K562 (cell line): ENCODE results near the gene GDF2. TPM values are rescaled to one million over a fixed set of nuclear protein-coding genes. Genes with fewer than 3 reads are reported as not detected.

Experiments
- ATAC-seq: fragments of 200-7000 bp; cut with Tn5 transposase; 3 replicates; pipeline ENCODE4 v1.9.1; 2020; ENCODE audit warnings: moderate library complexity
- BruUV-seq: library from RNA; stranded (reverse); fragments of 400-500 nt; replicated peaks from 2 replicates; lab custom pipeline; 2021; lab: Mats Ljungman, UMichigan
- CTCF ChIA-PET: fragments of 300-600 bp; formaldehyde crosslinking; extraction: SDS; loops from one replicate; lab custom pipeline; 2021; ENCODE audit warnings: low intra/inter-chr PET ratio; lab: Yijun Ruan, JAX
- POLR2A ChIA-PET: fragments of 300-600, 350-650 bp; sonication (Branson Sonifier 250); formaldehyde crosslinking; extraction: SDS; loops from one replicate; lab custom pipeline; 2021; ENCODE audit warnings: antibody characterized with exemption, inconsistent platforms; lab: Yijun Ruan, JAX
- DNase-seq, 4 experiments: peaks; one replicate each; pipeline versions ENCODE4 v3.0.0 to v3.0.0-alpha.2; 2011 to 2018; ENCODE audit warnings: low spot score in 3 of 4, mixed read lengths in 3 of 4; ENCODE audit errors: extremely low read depth in 1 of 4
- FAIRE-seq: peaks from 2 replicates; lab custom pipeline; 2011; peaks lifted over from hg19 to GRCh38; lab: Jason Lieb, UNC
- H2AFZ ChIP-seq: 2 replicates; pipeline ENCODE4 v1.6.0; 2011; ENCODE audit warnings: low read depth, low read length, control low read depth, inconsistent platforms
- H3K27ac ChIP-seq: fragments of 200-600 bp; 3 replicates; pipeline ENCODE4 v1.8.0; 2011; ENCODE audit warnings: low read depth, mild to moderate bottlenecking, control low read depth, inconsistent platforms, low read length, moderate library complexity, mixed read lengths; ENCODE audit errors: extremely low read depth
- H3K27me3 ChIP-seq, 2 experiments: fragments of 300-600 bp in 1 of 2; 2 replicates in 1 of 2; 3 replicates in 1 of 2; pipeline versions ENCODE4 v1.6.0 to v1.8.0; 2011; ENCODE audit warnings: inconsistent platforms in 2 of 2, low read length in 2 of 2, mild to moderate bottlenecking in 1 of 2, mixed read lengths in 1 of 2, moderate library complexity in 1 of 2; ENCODE audit not compliant: control insufficient read depth in 2 of 2, insufficient read depth in 2 of 2
- H3K36me3 ChIP-seq: fragments of 300-600 bp; 3 replicates; pipeline ENCODE4 v1.8.0; 2011; ENCODE audit warnings: mild to moderate bottlenecking, low read length, inconsistent platforms; ENCODE audit not compliant: control insufficient read depth, insufficient read depth
- H3K4me1 ChIP-seq, 2 experiments: fragments of 200-600 bp in 1 of 2; replicated peaks in 1 of 2; 2 replicates in 1 of 2; 3 replicates in 1 of 2; pipeline versions ENCODE4 v1.5.1 to v1.8.0; 2011; ENCODE audit warnings: inconsistent platforms in 2 of 2, low read length in 2 of 2, mild to moderate bottlenecking in 1 of 2, mixed read lengths in 1 of 2, moderate library complexity in 1 of 2; ENCODE audit not compliant: control insufficient read depth in 2 of 2, insufficient read depth in 2 of 2
- H3K4me2 ChIP-seq: 2 replicates; pipeline ENCODE4 v1.6.1; 2011; ENCODE audit warnings: low read length, control low read depth, inconsistent platforms, mixed read lengths; ENCODE audit not compliant: insufficient read depth
- H3K4me3 ChIP-seq: fragments of 200-600 bp; sonication (generic), shearing (Covaris generic); 2 replicates; pipeline ENCODE4 v1.5.1; 2016; ENCODE audit warnings: control low read depth, inconsistent platforms
- H3K79me2 ChIP-seq: fragments of 200-600 bp; 3 replicates; pipeline ENCODE4 v1.8.0; 2011; ENCODE audit warnings: low read length, inconsistent platforms; ENCODE audit not compliant: control insufficient read depth, insufficient read depth
- H3K9ac ChIP-seq, 2 experiments: 2 replicates each; pipeline versions ENCODE4 v1.6.0 to v1.6.1; 2011; ENCODE audit warnings: low read depth in 2 of 2, low read length in 2 of 2, control low read depth in 1 of 2, inconsistent platforms in 1 of 2, mild to moderate bottlenecking in 1 of 2, mixed read lengths in 1 of 2; ENCODE audit not compliant: insufficient read depth in 1 of 2
- H3K9me1 ChIP-seq: one replicate; pipeline ENCODE4 v1.6.0; 2011; ENCODE audit warnings: inconsistent platforms, mild to moderate bottlenecking, low read length, moderate library complexity; ENCODE audit not compliant: control insufficient read depth, insufficient read depth
- H3K9me3 ChIP-seq: replicated peaks from 2 replicates; pipeline ENCODE4 v1.5.1; 2011; ENCODE audit warnings: low read depth, low read length, inconsistent platforms; ENCODE audit not compliant: control insufficient read depth, insufficient read depth
- H4K20me1 ChIP-seq: replicated peaks from 2 replicates; pipeline ENCODE4 v1.6.1; 2011; ENCODE audit warnings: low read length, inconsistent platforms, mixed read lengths; ENCODE audit not compliant: control insufficient read depth, insufficient read depth
- ARID3B ChIP-seq: fragments of 250-450 bp; sonication (Bioruptor Pico); IDR thresholded peaks from 2 replicates; pipeline ENCODE4 v1.4.0; 2020; ENCODE audit warnings: borderline replicate concordance
- BCL6 ChIP-seq: fragments of 250-450 bp; sonication (Bioruptor Pico); IDR thresholded peaks from 2 replicates; pipeline ENCODE4 v1.4.0; 2020
- CBX5 ChIP-seq: IDR thresholded peaks from 2 replicates; pipeline ENCODE4 v1.6.1; 2014; ENCODE audit warnings: low read depth, borderline replicate concordance
- ESRRA ChIP-seq: fragments of 450-650 bp; IDR thresholded peaks from 2 replicates; pipeline ENCODE4 v1.6.1; 2014; ENCODE audit warnings: low read depth, mild to moderate bottlenecking, moderate library complexity, borderline replicate concordance
- FUS ChIP-seq: fragments of 200-400 bp; formaldehyde crosslinking; optimal IDR thresholded peaks from 2 replicates; pipeline ENCODE3; 2017; ENCODE audit warnings: low read depth, low read length
- OTX1 ChIP-seq: fragments of 450-650 bp; formaldehyde crosslinking; IDR thresholded peaks from 2 replicates; pipeline ENCODE4 v1.4.0; 2022; ENCODE audit warnings: mild to moderate bottlenecking
- RBM25 ChIP-seq: fragments of 200-400 bp; formaldehyde crosslinking; IDR thresholded peaks from 2 replicates; pipeline ENCODE4 v1.6.1; 2018; ENCODE audit warnings: low read length, low read depth, moderate library complexity; ENCODE audit not compliant: severe bottlenecking
- TEAD2 ChIP-seq: fragments of 450-650 bp; IDR thresholded peaks from 2 replicates; pipeline ENCODE4 v1.6.1; 2016; ENCODE audit warnings: missing genetic modification characterization, control low read depth, missing compliant biosample characterization
- THRAP3 ChIP-seq: fragments of 450-650 bp; IDR thresholded peaks from 2 replicates; pipeline ENCODE4 v1.6.1; 2016; ENCODE audit warnings: mild to moderate bottlenecking, inconsistent platforms, borderline replicate concordance
- WGBS: fragments of 100-300 bp; shearing (Covaris generic); methylation state at CpG from one replicate; pipeline ENCODE4 v1.1.6; 2016; ENCODE audit warnings: low coverage, mixed read lengths; ENCODE audit not compliant: insufficient coverage; ENCODE audit errors: missing lambda C conversion rate; 5-methylcytosine and 5-hydroxymethylcytosine counted together
- in situ Hi-C: fragments of 300-500 bp; cut with MboI; formaldehyde crosslinking; loops from 4 replicates; pipeline ENCODE4 v1.15.0; 2018; ENCODE audit warnings: inconsistent platforms, mixed read lengths
- intact Hi-C: fragments of 100-400 bp; cut with micrococcal nuclease; formaldehyde crosslinking; loops from 2 replicates; pipeline ENCODE4 v1.14.2; 2022
- polyA plus RNA-seq, 8 experiments: library from polyadenylated mRNA; depleted of rRNA in 4 of 8; stranded (reverse) in 5 of 8; unstranded in 3 of 8; fragments of >200 nt; fragmentation: Nextera tagmentation in 2 of 8; fragmentation: Illumina TruSeq in 1 of 8; extraction: Ambion mirVana in 2 of 8; extraction: Trizol in 1 of 8; gene quantifications; 2 replicates each; pipeline versions ENCODE4 v1.2.1 to v1.2.3, GENCODE V29; 2011 to 2014; ENCODE audit warnings: inconsistent platforms in 1 of 8, missing spikeins in 1 of 8
- total RNA-seq, 7 experiments: library from RNA; depleted of rRNA in 6 of 7; stranded (reverse); fragments of >200 nt in 6 of 7; fragmentation: Illumina TruSeq in 2 of 7; extraction: Trizol in 2 of 7; gene quantifications; 2 replicates each; pipeline versions ENCODE4 v1.2.1 to v1.2.3, GENCODE V29; 2011 to 2021; ENCODE audit warnings: low replicate concordance in 1 of 7
- TF ChIP-seq, protein P1 (sequence below), 2 experiments: fragments of 450-650 bp in 1 of 2; sonication (generic) in 1 of 2; formaldehyde crosslinking; conservative IDR thresholded peaks; 2 replicates each; pipeline versions ENCODE4 v1.4.0 to v1.8.1; 2020 to 2022; ENCODE audit warnings: mild to moderate bottlenecking in 1 of 2, missing genetic modification reagents in 1 of 2
- TF ChIP-seq, protein P2 (sequence below): sonication (generic); formaldehyde crosslinking; IDR thresholded peaks from 2 replicates; pipeline ENCODE4 v1.8.0; 2022; ENCODE audit warnings: missing genetic modification reagents, mild to moderate bottlenecking, borderline replicate concordance
- TF ChIP-seq, protein P3 (sequence below): fragments of 250-450 bp; sonication (Bioruptor Pico); IDR thresholded peaks from 2 replicates; pipeline ENCODE4 v1.8.0; 2022; ENCODE audit warnings: moderate library complexity, mild to moderate bottlenecking, inconsistent platforms

The GDF2 gene
- total and polyA plus RNA-seq, 9 of the 15 experiments (the other 6 are each of a cell fraction or from before 2014, with no cell fraction given): 0.08 to 0.58 (median 0.27) TPM; not detected in 2

DNA sequence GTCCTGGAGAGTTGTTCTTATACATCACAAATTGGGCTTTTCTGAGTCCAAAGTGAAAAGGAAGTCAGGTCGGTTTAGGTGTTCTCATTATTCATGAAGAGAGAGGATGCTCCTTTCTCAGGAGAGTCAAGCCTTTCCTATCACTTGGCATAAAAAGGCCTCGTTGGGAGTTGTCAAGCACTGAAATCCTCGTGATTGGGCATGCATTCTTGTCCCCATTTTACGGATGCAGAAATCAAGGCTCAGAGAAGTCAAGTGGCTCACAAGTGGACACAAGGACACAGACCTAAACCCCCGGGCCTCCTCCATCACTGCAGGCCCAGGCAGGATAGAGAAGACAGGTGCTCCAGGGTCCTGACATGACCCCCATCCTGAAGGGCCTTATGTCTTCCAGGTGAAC is 34.5 kb downstream of the GDF2 start:
- Histone ChIP-seq H3K36me3 (no peaks in the 10 kb centered on the region), H3K4me3 (no peak overlapping the region), H3K4me1 (peaks cover 0 to 3% of the 10 kb centered on the region in 2 experiments; a peak in 1 of 5 replicates), H3K9me1 (no peaks in the 10 kb centered on the region), H3K9me3 (no peaks in the 10 kb centered on the region), H3K27me3 (peaks cover 7 to 47% of the 10 kb centered on the region in 2 experiments), H4K20me1 (peaks cover 14% of the 10 kb centered on the region; the same call in 1 of the 2 replicates), H3K27ac (no peak overlapping the region), H2AFZ (no peak overlapping the region), H3K79me2 (no peaks in the 10 kb centered on the region), H3K9ac (no peak overlapping the region), H3K4me2 (no peak overlapping the region)
- intact Hi-C loops (no loop called here), in situ Hi-C loops (no loop called here)
- WGBS: 2% methylated on average over 5 of the region's 5 CpGs
- ChIA-PET POLR2A (no interaction called here), CTCF (no interaction called here)
- no TSS peak for BruUV-seq
- no peak for TF ChIP-seq FUS
- TF ChIP-seq TEAD2 (tag): no peak
- TF ChIP-seq, protein P1, sequence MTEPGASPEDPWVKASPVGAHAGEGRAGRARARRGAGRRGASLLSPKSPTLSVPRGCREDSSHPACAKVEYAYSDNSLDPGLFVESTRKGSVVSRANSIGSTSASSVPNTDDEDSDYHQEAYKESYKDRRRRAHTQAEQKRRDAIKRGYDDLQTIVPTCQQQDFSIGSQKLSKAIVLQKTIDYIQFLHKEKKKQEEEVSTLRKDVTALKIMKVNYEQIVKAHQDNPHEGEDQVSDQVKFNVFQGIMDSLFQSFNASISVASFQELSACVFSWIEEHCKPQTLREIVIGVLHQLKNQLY (CRISPR knock-in tag; conservative IDR thresholded peaks at IDR 0.05): no peak
- TF ChIP-seq RBM25: peak; percentile 58
- TF ChIP-seq CBX5: no peak
- FAIRE-seq (no peak), DNase-seq (no peak), ATAC-seq (no peak)

GRCh38 chr10:47357131-47357582 is 34.9 kb downstream of the GDF2 start:
- CTCF ChIA-PET: no interaction called here
- DNase-seq (no peak), ATAC-seq (no peak), FAIRE-seq (no peak)
- intact Hi-C loops (no loop called here), in situ Hi-C loops (no loop called here)
- Histone ChIP-seq H3K9me1 (no peaks in the 10 kb centered on the region), H3K36me3 (no peaks in the 10 kb centered on the region), H4K20me1 (peaks cover 9% of the 10 kb centered on the region; the same call in 1 of the 2 replicates), H2AFZ (no peak overlapping the region), H3K79me2 (no peaks in the 10 kb centered on the region), H3K4me3 (no peak overlapping the region), H3K4me1 (peaks cover 0 to 3% of the 10 kb centered on the region in 2 experiments; a peak in 1 of 5 replicates), H3K9ac (no peak overlapping the region), H3K4me2 (no peak overlapping the region), H3K27me3 (peaks cover 9 to 46% of the 10 kb centered on the region in 2 experiments), H3K27ac (no peak overlapping the region), H3K9me3 (no peaks in the 10 kb centered on the region)
- BruUV-seq: no TSS peak
- POLR2A ChIA-PET: no interaction called here
- WGBS: 3% methylated on average over 12 of the region's 12 CpGs
- TF ChIP-seq OTX1 (CRISPR knock-in tag) (no peak), THRAP3 (no peak), BCL6 (CRISPR knock-in tag) (no peak), ESRRA (no peak), ARID3B (CRISPR knock-in tag) (no peak)
- TF ChIP-seq, protein P2, sequence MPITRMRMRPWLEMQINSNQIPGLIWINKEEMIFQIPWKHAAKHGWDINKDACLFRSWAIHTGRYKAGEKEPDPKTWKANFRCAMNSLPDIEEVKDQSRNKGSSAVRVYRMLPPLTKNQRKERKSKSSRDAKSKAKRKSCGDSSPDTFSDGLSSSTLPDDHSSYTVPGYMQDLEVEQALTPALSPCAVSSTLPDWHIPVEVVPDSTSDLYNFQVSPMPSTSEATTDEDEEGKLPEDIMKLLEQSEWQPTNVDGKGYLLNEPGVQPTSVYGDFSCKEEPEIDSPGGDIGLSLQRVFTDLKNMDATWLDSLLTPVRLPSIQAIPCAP: no peak
- TF ChIP-seq, protein P3, sequence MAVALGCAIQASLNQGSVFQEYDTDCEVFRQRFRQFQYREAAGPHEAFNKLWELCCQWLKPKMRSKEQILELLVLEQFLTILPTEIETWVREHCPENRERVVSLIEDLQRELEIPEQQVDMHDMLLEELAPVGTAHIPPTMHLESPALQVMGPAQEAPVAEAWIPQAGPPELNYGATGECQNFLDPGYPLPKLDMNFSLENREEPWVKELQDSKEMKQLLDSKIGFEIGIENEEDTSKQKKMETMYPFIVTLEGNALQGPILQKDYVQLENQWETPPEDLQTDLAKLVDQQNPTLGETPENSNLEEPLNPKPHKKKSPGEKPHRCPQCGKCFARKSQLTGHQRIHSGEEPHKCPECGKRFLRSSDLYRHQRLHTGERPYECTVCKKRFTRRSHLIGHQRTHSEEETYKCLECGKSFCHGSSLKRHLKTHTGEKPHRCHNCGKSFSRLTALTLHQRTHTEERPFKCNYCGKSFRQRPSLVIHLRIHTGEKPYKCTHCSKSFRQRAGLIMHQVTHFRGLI (CRISPR knock-in tag): no peak
